WTC11 (cell line): ENCODE results near the gene QPCTL. TPM values are rescaled to one million over a fixed set of nuclear protein-coding genes. Genes with fewer than 3 reads are reported as not detected.

ENCODE experiments used
- ATAC-seq: fragments of 200-7000 bp; cut with Tn5 transposase; 2 replicates; pipeline ENCODE4 v1.10.0; 2021; ENCODE audit warnings: mild to moderate bottlenecking, moderate library complexity
- CTCF ChIA-PET: fragments of 300-600 bp; sonication (Branson Sonifier 250); formaldehyde crosslinking; loops from one replicate; lab custom pipeline; 2021; ENCODE audit warnings: antibody characterized with exemption; lab: Charles Lee
- POLR2A ChIA-PET: fragments of 350-600 bp; sonication (Branson Sonifier 250); formaldehyde crosslinking; loops from one replicate; lab custom pipeline; 2021; ENCODE audit warnings: antibody characterized with exemption; lab: Charles Lee
- DNase-seq: peaks from one replicate; pipeline ENCODE4 v3.0.0; 2021; ENCODE audit warnings: low spot score
- H3K27ac Mint-ChIP-seq: 2 replicates; pipeline ENCODE4 v1.8.0; 2021; ENCODE audit warnings: mixed read lengths
- H3K27me3 Mint-ChIP-seq: 2 replicates; pipeline ENCODE4 v1.8.0; 2021; ENCODE audit warnings: low read depth, mild to moderate bottlenecking, moderate library complexity, mixed read lengths
- H3K36me3 Mint-ChIP-seq: 2 replicates; pipeline ENCODE4 v1.8.0; 2021; ENCODE audit warnings: mixed read lengths
- H3K4me1 Mint-ChIP-seq: 2 replicates; pipeline ENCODE4 v1.8.0; 2022; ENCODE audit warnings: mixed read lengths
- H3K4me3 Mint-ChIP-seq: 2 replicates; pipeline ENCODE4 v1.8.0; 2021; ENCODE audit warnings: mild to moderate bottlenecking, moderate library complexity, mixed read lengths
- H3K9me3 Mint-ChIP-seq: 2 replicates; pipeline ENCODE4 v1.8.0; 2021; ENCODE audit warnings: mixed read lengths
- ATF2 ChIP-seq: sonication (generic); formaldehyde crosslinking; IDR thresholded peaks from 2 replicates; pipeline ENCODE4 v1.8.1; 2022; ENCODE audit warnings: low read depth, missing genetic modification reagents, borderline replicate concordance
- E2F1 ChIP-seq: sonication (generic); formaldehyde crosslinking; IDR thresholded peaks from 2 replicates; pipeline ENCODE4 v1.8.0; 2022; ENCODE audit warnings: mild to moderate bottlenecking, missing genetic modification reagents
- E2F4 ChIP-seq: sonication (generic); formaldehyde crosslinking; IDR thresholded peaks from 2 replicates; pipeline ENCODE4 v1.8.1; 2022; ENCODE audit warnings: low read depth, mild to moderate bottlenecking, moderate library complexity, missing genetic modification reagents, borderline replicate concordance
- GRHL2 ChIP-seq: fragments of 250-450 bp; sonication (Bioruptor Pico); IDR thresholded peaks from 2 replicates; pipeline ENCODE4 v1.8.0; 2022; ENCODE audit warnings: mild to moderate bottlenecking, moderate library complexity; ENCODE audit not compliant: insufficient replicate concordance, severe bottlenecking
- HMGA2 ChIP-seq: fragments of 250-450 bp; sonication (Bioruptor Pico); IDR thresholded peaks from 2 replicates; pipeline ENCODE4 v1.4.0; 2021; ENCODE audit warnings: mild to moderate bottlenecking, moderate library complexity
- MLX ChIP-seq: sonication (generic); formaldehyde crosslinking; IDR thresholded peaks from 2 replicates; pipeline ENCODE4 v1.8.1; 2023; ENCODE audit warnings: mild to moderate bottlenecking, missing genetic modification reagents, moderate library complexity
- MXD4 ChIP-seq: fragments of 250-450 bp; sonication (Bioruptor Pico); IDR thresholded peaks from 2 replicates; pipeline ENCODE4 v1.8.0; 2021; ENCODE audit warnings: mild to moderate bottlenecking, moderate library complexity, borderline replicate concordance
- NR3C1 ChIP-seq: sonication (generic); formaldehyde crosslinking; conservative IDR thresholded peaks from 2 replicates; pipeline ENCODE4 v1.8.1; 2023; ENCODE audit warnings: low read depth, mild to moderate bottlenecking, missing genetic modification reagents
- OVOL2 ChIP-seq: fragments of 250-450 bp; sonication (Bioruptor Pico); IDR thresholded peaks from 2 replicates; pipeline ENCODE4 v1.9.0; 2021; ENCODE audit warnings: mild to moderate bottlenecking, borderline replicate concordance
- PREB ChIP-seq: sonication (generic); formaldehyde crosslinking; IDR thresholded peaks from 2 replicates; pipeline ENCODE4 v1.8.1; 2022; ENCODE audit warnings: mild to moderate bottlenecking, missing genetic modification reagents, moderate library complexity, borderline replicate concordance
- RORB ChIP-seq: fragments of 250-450 bp; sonication (Bioruptor Pico); IDR thresholded peaks from 2 replicates; pipeline ENCODE4 v1.9.0; 2021; ENCODE audit warnings: mild to moderate bottlenecking
- SMAD3 ChIP-seq: sonication (generic); formaldehyde crosslinking; IDR thresholded peaks from 2 replicates; pipeline ENCODE4 v1.8.0; 2022; ENCODE audit warnings: missing genetic modification reagents, mild to moderate bottlenecking, borderline replicate concordance
- TCF7 ChIP-seq: sonication (generic); formaldehyde crosslinking; IDR thresholded peaks from 2 replicates; pipeline ENCODE4 v1.8.0; 2022; ENCODE audit warnings: mild to moderate bottlenecking, low read depth, missing genetic modification reagents, moderate library complexity
- TEAD1 ChIP-seq: sonication (generic); formaldehyde crosslinking; IDR thresholded peaks from 2 replicates; pipeline ENCODE4 v1.8.0; 2022; ENCODE audit warnings: mild to moderate bottlenecking, missing genetic modification reagents
- TEAD4 ChIP-seq: sonication (generic); formaldehyde crosslinking; IDR thresholded peaks from 2 replicates; pipeline ENCODE4 v1.8.0; 2022; ENCODE audit warnings: mild to moderate bottlenecking, missing genetic modification reagents
- ZMAT4 ChIP-seq: fragments of 250-450 bp; sonication (Bioruptor Pico); IDR thresholded peaks from 2 replicates; pipeline ENCODE4 v1.9.0; 2021; ENCODE audit warnings: mild to moderate bottlenecking
- ZNF416 ChIP-seq: fragments of 250-450 bp; sonication (Bioruptor Pico); IDR thresholded peaks from 2 replicates; pipeline ENCODE4 v1.9.0; 2021; ENCODE audit warnings: mild to moderate bottlenecking, inconsistent platforms
- ZNF512 ChIP-seq: sonication (generic); formaldehyde crosslinking; IDR thresholded peaks from 2 replicates; pipeline ENCODE4 v1.8.1; 2022; ENCODE audit warnings: missing genetic modification reagents, borderline replicate concordance
- ZNF532 ChIP-seq: fragments of 250-450 bp; sonication (Bioruptor Pico); IDR thresholded peaks from 2 replicates; pipeline ENCODE4 v1.9.0; 2021; ENCODE audit warnings: mild to moderate bottlenecking, borderline replicate concordance
- total RNA-seq: library from RNA; stranded (reverse); gene quantifications from 3 replicates; pipeline ENCODE4 v1.2.3, GENCODE V29; 2021

The QPCTL gene
- total RNA-seq, 1 experiment from 2014 or later = 33.3 TPM

- Mint-ChIP-seq H3K27me3 (peaks cover 26% of the 10 kb centered on the region), H3K4me3 (no peak overlapping the region), H3K4me1 (no peaks in the 10 kb centered on the region)
- no peak for ATAC-seq
- no peak for TF ChIP-seq NR3C1 (CRISPR knock-in tag)
- TF ChIP-seq PREB (CRISPR knock-in tag) = no peak
- TF ChIP-seq ATF2 (CRISPR knock-in tag) = no peak
- no peak for TF ChIP-seq MLX (CRISPR knock-in tag)
- TF ChIP-seq ZNF532 (CRISPR knock-in tag) = no peak
- TF ChIP-seq MXD4 (CRISPR knock-in tag) = no peak
- TF ChIP-seq TEAD1 = no peak
- no peak for TF ChIP-seq OVOL2 (CRISPR knock-in tag)
- TF ChIP-seq ZMAT4 (CRISPR knock-in tag) = no peak
- TF ChIP-seq TEAD4 (CRISPR knock-in tag) = no peak
- TF ChIP-seq E2F4 (CRISPR knock-in tag) = no peak
- no peak for TF ChIP-seq TCF7 (CRISPR knock-in tag)
- no peak for TF ChIP-seq GRHL2 (CRISPR knock-in tag)
- no peak for TF ChIP-seq HMGA2 (CRISPR knock-in tag)
- TF ChIP-seq RORB (CRISPR knock-in tag) = no peak
- no peak for TF ChIP-seq ZNF416 (CRISPR knock-in tag)
- TF ChIP-seq ZNF512 (CRISPR knock-in tag) = no peak
- TF ChIP-seq SMAD3 = no peak
- no peak for TF ChIP-seq E2F1 (CRISPR knock-in tag)
- TF ChIP-seq, all 79 proteins: peak for 0
- Mint-ChIP-seq H3K9me3 (no peaks in the 10 kb centered on the region), H3K36me3 (no peaks in the 10 kb centered on the region), H3K27ac (no peak overlapping the region)
- ChIA-PET CTCF (interaction anchor here (0.9 to 1.2 kb wide), 4 partner anchors 8 to 71 kb away, joined by 3 to 6 read pairs (median 3); partner anchors contain the start of genes QPCTL, SIX5 and SNRPD2), POLR2A (interaction anchor here (1.1 kb wide), 1 partner anchor 33 kb away, joined by 3 read pairs; no protein-coding TSS in a partner anchor)
- DNase-seq = no peak
Measured at GRCh38 chr19:45745606-45746005, 53.1 kb downstream of the QPCTL start.
